ENCODE data around the gene NRXN3.

Gene NRXN3

GRCh38 chr14:79878785-79879184 is 1708.6 kb downstream of the NRXN3 start:
- Histone ChIP-seq H3K4me3 (ENCODE audit: low read depth, low read length, poor library complexity, severe bottlenecking) (no peak overlapping the region), H3K36me3 (ENCODE audit: insufficient read depth, low read length) (no peaks in the 10 kb centered on the region), H2AFZ (ENCODE audit: low read length) (no peak overlapping the region), H3F3A (ENCODE audit: insufficient read depth, low read length) (no peaks in the 10 kb centered on the region), H3K27ac (ENCODE audit: low read depth, low read length, poor library complexity, severe bottlenecking) (no peak overlapping the region), H3K4me2 (ENCODE audit: low read length) (no peak overlapping the region), H3K27me3 (ENCODE audit: insufficient read depth, low read length) (no peaks in the 10 kb centered on the region), H4K20me1 (ENCODE audit: insufficient read depth, low read length) (no peaks in the 10 kb centered on the region), H3K79me2 (ENCODE audit: insufficient read depth, low read length) (no peaks in the 10 kb centered on the region), H3K4me1 (ENCODE audit: insufficient read depth, low read length, severe bottlenecking) (no peaks in the 10 kb centered on the region), H3K9me2 (ENCODE audit: low read depth, low read length) (no peaks in the 10 kb centered on the region), H3K9me3 (ENCODE audit: low read length) (no peaks in the 10 kb centered on the region), H3K9ac (ENCODE audit: low read length) (no peak overlapping the region)
- TF ChIP-seq CTCF (IDR thresholded peaks at IDR 0.05; ENCODE audit: low read length) (no peak), EZH2 (IDR thresholded peaks at IDR 0.05; ENCODE audit: borderline replicate concordance, low read length) (no peak)

GRCh38 chr14:79881299-79881698 is 1711.1 kb downstream of the NRXN3 start:
- no peaks in the 10 kb centered on the region for H3K27me3 ChIP-seq (ENCODE audit: insufficient read depth, low read length)
- no peaks in the 10 kb centered on the region for H3F3A ChIP-seq (ENCODE audit: insufficient read depth, low read length)
- no peak overlapping the region for H3K4me3 ChIP-seq (ENCODE audit: low read depth, low read length, poor library complexity, severe bottlenecking)
- no peak overlapping the region for H2AFZ ChIP-seq (ENCODE audit: low read length)
- H3K79me2 ChIP-seq (ENCODE audit: insufficient read depth, low read length), result no peaks in the 10 kb centered on the region
- H4K20me1 ChIP-seq (ENCODE audit: insufficient read depth, low read length), result no peaks in the 10 kb centered on the region
- H3K36me3 ChIP-seq (ENCODE audit: insufficient read depth, low read length), result no peaks in the 10 kb centered on the region
- TF ChIP-seq CTCF (IDR thresholded peaks at IDR 0.05; ENCODE audit: low read length) (no peak), EZH2 (IDR thresholded peaks at IDR 0.05; ENCODE audit: borderline replicate concordance, low read length) (no peak)
- no peaks in the 10 kb centered on the region for H3K9me3 ChIP-seq (ENCODE audit: low read length)
- no peak overlapping the region for H3K9ac ChIP-seq (ENCODE audit: low read length)
- H3K27ac ChIP-seq (ENCODE audit: low read depth, low read length, poor library complexity, severe bottlenecking), result no peak overlapping the region
- no peaks in the 10 kb centered on the region for H3K9me2 ChIP-seq (ENCODE audit: low read depth, low read length)
- H3K4me1 ChIP-seq (ENCODE audit: insufficient read depth, low read length, severe bottlenecking), result no peaks in the 10 kb centered on the region
- H3K4me2 ChIP-seq (ENCODE audit: low read length), result no peak overlapping the region

- Histone ChIP-seq H3F3A (ENCODE audit: insufficient read depth, low read length) (no peaks in the 10 kb centered on the region), H3K4me3 (ENCODE audit: low read depth, low read length, poor library complexity, severe bottlenecking) (no peak overlapping the region), H3K4me2 (ENCODE audit: low read length) (no peak overlapping the region), H4K20me1 (ENCODE audit: insufficient read depth, low read length) (no peaks in the 10 kb centered on the region), H3K4me1 (ENCODE audit: insufficient read depth, low read length, severe bottlenecking) (no peaks in the 10 kb centered on the region), H3K27me3 (ENCODE audit: insufficient read depth, low read length) (no peaks in the 10 kb centered on the region), H3K36me3 (ENCODE audit: insufficient read depth, low read length) (no peaks in the 10 kb centered on the region), H3K9ac (ENCODE audit: low read length) (no peak overlapping the region), H3K79me2 (ENCODE audit: insufficient read depth, low read length) (no peaks in the 10 kb centered on the region), H3K9me3 (ENCODE audit: low read length) (no peaks in the 10 kb centered on the region), H3K27ac (ENCODE audit: low read depth, low read length, poor library complexity, severe bottlenecking) (no peak overlapping the region), H3K9me2 (ENCODE audit: low read depth, low read length) (no peaks in the 10 kb centered on the region), H2AFZ (ENCODE audit: low read length) (no peak overlapping the region)
- TF ChIP-seq EZH2 (IDR thresholded peaks at IDR 0.05; ENCODE audit: borderline replicate concordance, low read length) (no peak), CTCF (IDR thresholded peaks at IDR 0.05; ENCODE audit: low read length) (no peak)
These were observed 1720.4 kb downstream of the NRXN3 start for GRCh38 chr14:79890527-79890926.

Data from OCI-LY1 (cell line).